ENCODE results near the gene LRRC28.
"Not testable (repeated sequence)": the region's sequence is repeated elsewhere in the genome, so short reads cannot be mapped to it uniquely, and the experiment has no call there.

LRRC28 gene

DNA sequence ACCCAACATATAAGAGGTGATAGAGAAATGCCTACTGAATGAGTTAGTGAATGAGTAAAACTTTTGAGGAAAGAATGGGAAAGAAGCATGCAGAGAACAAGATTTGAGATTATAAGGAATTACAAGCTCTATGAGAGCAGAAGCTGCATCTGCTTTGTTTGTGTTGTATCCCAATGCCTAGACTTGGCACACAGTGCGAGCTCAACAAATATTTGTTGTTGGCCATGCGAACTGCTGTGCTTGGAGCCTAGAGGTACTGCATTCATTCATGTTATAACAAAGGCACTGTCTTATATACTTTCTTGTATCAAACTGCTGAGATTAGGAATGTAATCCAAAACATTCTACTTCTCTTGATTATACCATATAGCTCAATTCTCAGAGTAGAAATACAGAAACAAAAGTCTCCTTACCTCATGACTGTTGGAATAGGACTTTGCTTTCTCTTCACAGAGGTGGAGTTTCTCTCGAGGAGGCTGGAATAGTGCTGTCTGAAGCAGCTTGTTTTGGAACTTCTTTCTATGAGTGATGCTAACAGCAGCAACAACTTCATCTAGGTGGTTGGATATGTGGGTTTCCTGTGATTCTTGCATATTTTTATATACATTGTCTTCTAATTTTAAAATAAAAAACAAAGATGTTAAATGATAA, 23.0 kb upstream of the LRRC28 start:
- H3K9ac ChIP-seq (ENCODE audit: low read depth, low read length), result no peak overlapping the region

DNA sequence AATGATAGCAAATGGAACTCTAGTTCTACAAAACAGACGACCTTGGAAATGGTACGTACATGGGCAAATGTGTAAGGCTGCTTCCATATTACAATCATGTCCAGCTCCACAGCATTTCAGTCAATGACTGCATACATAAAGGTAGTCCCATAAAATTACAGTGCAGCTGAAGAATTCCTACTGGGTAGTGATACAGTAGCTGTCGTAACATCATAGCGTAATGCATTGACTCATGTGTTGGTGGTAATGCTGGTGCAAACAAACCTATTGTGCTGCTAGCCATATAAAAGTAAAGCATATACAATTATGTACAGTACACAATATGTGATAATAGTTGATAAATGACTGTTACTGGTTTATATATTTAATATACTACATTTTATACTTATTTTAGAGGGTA, 20.4 kb upstream of the LRRC28 start:
- H3K9ac ChIP-seq (ENCODE audit: low read depth, low read length), result no peak overlapping the region
- no peak overlapping the region for H3K4me3 ChIP-seq (ENCODE audit: low read depth, low read length)
- no peaks in the 10 kb centered on the region for H3K27me3 ChIP-seq (ENCODE audit: control insufficient read depth, insufficient read depth, low read length)
- no peaks in the 10 kb centered on the region for H3K9me3 ChIP-seq (ENCODE audit: control insufficient read depth, insufficient read depth, low read length)
- peaks cover 23% of the 10 kb centered on the region for H3K36me3 ChIP-seq (ENCODE audit: control insufficient read depth, insufficient read depth, low read length)
- H3K27ac ChIP-seq (ENCODE audit: low read depth, low read length), result no peak overlapping the region
- no peaks in the 10 kb centered on the region for H3K4me1 ChIP-seq (ENCODE audit: control insufficient read depth, insufficient read depth, low read length)

More for the DNA sequence above, 23.0 kb upstream of the LRRC28 start:
- Histone ChIP-seq H3K4me1 (ENCODE audit: control insufficient read depth, insufficient read depth, low read length) (no peaks in the 10 kb centered on the region), H3K27ac (ENCODE audit: low read depth, low read length) (no peak overlapping the region), H3K36me3 (ENCODE audit: control insufficient read depth, insufficient read depth, low read length) (peaks cover 28% of the 10 kb centered on the region), H3K9me3 (ENCODE audit: control insufficient read depth, insufficient read depth, low read length) (no peaks in the 10 kb centered on the region), H3K4me3 (ENCODE audit: low read depth, low read length) (no peak overlapping the region), H3K27me3 (ENCODE audit: control insufficient read depth, insufficient read depth, low read length) (no peaks in the 10 kb centered on the region)

DNA sequence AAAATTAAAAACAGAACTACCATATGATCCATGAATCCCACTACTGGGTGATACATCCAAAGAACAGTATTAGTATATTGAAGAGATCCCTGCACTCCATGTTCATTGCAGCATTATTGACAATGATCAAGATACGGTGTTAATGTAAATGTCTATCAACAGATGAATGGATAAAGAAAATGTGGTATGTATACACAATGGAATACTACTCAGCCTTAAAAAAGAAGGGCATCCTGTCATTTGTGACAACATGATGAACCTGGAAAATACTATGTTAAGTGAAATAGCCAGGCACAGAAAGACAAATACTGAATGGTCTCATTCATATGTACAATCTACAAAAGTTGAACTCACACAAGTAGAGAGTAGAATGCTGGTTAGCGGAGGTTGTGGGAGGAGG, 18.5 kb upstream of the LRRC28 start:
- Histone ChIP-seq H3K27ac (ENCODE audit: low read depth, low read length) (no peak overlapping the region), H3K27me3 (ENCODE audit: control insufficient read depth, insufficient read depth, low read length) (no peaks in the 10 kb centered on the region)

DNA sequence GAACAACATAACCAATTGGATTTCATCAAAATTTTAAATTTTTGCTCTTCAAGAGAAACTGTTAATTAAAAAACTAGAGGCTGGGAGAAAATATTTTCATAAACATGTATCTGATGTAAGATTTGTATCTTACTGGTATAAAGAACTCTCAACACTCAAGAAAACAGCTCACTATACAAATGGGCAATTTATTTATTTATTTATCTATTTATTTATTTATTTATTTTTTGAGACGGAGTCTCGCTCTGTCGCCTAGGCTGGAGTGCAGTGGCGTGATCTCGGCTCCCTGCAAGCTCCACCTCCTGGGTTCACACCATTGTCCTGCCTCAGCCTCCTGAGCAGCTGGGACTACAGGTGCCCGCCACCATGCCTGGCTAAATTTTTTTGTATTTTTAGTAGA, 17.1 kb upstream of the LRRC28 start:
- H3K4me3 ChIP-seq (ENCODE audit: low read depth, low read length); H3K9me3 ChIP-seq (ENCODE audit: control insufficient read depth, insufficient read depth, low read length); H3K4me1 ChIP-seq (ENCODE audit: control insufficient read depth, insufficient read depth, low read length); H3K36me3 ChIP-seq (ENCODE audit: control insufficient read depth, insufficient read depth, low read length); H3K9ac ChIP-seq (ENCODE audit: low read depth, low read length); H3K27ac ChIP-seq (ENCODE audit: low read depth, low read length); H3K27me3 ChIP-seq (ENCODE audit: control insufficient read depth, insufficient read depth, low read length): not testable (repeated sequence)

More for the DNA sequence above, 18.5 kb upstream of the LRRC28 start:
- Histone ChIP-seq H3K9me3 (ENCODE audit: control insufficient read depth, insufficient read depth, low read length) (no peaks in the 10 kb centered on the region), H3K4me3 (ENCODE audit: low read depth, low read length) (no peak overlapping the region), H3K36me3 (ENCODE audit: control insufficient read depth, insufficient read depth, low read length) (peaks cover 12% of the 10 kb centered on the region), H3K9ac (ENCODE audit: low read depth, low read length) (no peak overlapping the region), H3K4me1 (ENCODE audit: control insufficient read depth, insufficient read depth, low read length) (no peaks in the 10 kb centered on the region)

DNA sequence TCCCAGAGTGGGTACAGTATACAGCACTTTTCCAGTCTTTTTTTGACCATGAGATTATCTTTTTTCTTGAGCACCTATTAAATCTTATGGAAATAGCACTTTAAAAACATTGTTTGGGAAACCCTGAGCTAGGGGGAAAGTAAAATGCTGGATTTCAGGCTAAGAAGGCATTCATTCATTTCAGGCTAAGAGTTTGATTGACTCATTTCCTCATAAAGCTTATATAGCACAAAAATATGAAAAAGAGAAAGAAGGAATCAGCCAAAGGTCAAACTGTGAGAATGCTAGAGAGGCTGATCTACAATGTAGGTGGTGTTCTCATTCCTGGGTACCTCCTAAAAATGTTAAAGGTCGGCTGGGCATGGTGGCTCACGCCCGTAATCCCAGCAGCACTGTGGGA, 12.4 kb upstream of the LRRC28 start:
- Histone ChIP-seq H3K27ac (ENCODE audit: low read depth, low read length) (no peak overlapping the region), H3K27me3 (ENCODE audit: control insufficient read depth, insufficient read depth, low read length) (no peaks in the 10 kb centered on the region), H3K36me3 (ENCODE audit: control insufficient read depth, insufficient read depth, low read length) (0 out of 2 replicates have a peak, but pooled peaks cover 3% of the 10 kb centered on the region)

DNA sequence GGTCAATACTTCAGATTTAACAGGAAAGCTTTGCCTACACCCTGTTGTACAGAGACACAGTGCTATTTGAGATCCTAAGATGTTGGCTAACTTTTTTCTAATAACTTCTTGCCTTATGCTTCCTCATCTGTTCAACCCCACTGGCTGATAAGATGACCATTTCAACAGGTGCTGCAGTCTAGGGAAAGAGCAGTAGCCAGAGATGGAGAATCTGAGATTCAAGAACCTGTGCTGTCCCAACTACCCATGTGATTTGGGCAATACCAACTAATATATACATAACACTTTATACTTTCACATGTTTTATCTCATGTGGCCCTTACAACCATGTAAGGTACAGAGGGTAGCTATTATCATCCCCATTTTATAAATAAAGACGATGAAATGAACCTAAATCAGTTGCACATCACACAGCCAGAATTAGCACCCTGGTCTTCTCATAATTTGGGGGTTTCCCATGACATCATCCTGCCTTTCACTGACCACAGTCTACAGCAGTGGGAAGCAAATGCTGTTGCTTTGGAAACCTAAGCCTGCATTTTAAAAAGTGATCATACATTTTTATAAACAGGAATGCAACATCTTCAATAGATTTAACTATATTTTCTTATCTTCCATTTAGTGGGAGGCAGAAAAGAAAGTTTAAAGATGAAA, 11.6 kb upstream of the LRRC28 start:
- no peaks in the 10 kb centered on the region for H3K27me3 ChIP-seq (ENCODE audit: control insufficient read depth, insufficient read depth, low read length)
- H3K27ac ChIP-seq (ENCODE audit: low read depth, low read length), result no peak overlapping the region
- H3K4me3 ChIP-seq (ENCODE audit: low read depth, low read length), result no peak overlapping the region
- peaks cover 5% of the 10 kb centered on the region; the same call in 1 of the 2 replicates for H3K36me3 ChIP-seq (ENCODE audit: control insufficient read depth, insufficient read depth, low read length)
- H3K9ac ChIP-seq (ENCODE audit: low read depth, low read length), result no peak overlapping the region
- H3K4me1 ChIP-seq (ENCODE audit: control insufficient read depth, insufficient read depth, low read length), result no peaks in the 10 kb centered on the region
- H3K9me3 ChIP-seq (ENCODE audit: control insufficient read depth, insufficient read depth, low read length), result no peaks in the 10 kb centered on the region

More for the DNA sequence above, 12.4 kb upstream of the LRRC28 start:
- Histone ChIP-seq H3K4me3 (ENCODE audit: low read depth, low read length) (no peak overlapping the region), H3K9ac (ENCODE audit: low read depth, low read length) (no peak overlapping the region), H3K4me1 (ENCODE audit: control insufficient read depth, insufficient read depth, low read length) (no peaks in the 10 kb centered on the region), H3K9me3 (ENCODE audit: control insufficient read depth, insufficient read depth, low read length) (no peaks in the 10 kb centered on the region)

DNA sequence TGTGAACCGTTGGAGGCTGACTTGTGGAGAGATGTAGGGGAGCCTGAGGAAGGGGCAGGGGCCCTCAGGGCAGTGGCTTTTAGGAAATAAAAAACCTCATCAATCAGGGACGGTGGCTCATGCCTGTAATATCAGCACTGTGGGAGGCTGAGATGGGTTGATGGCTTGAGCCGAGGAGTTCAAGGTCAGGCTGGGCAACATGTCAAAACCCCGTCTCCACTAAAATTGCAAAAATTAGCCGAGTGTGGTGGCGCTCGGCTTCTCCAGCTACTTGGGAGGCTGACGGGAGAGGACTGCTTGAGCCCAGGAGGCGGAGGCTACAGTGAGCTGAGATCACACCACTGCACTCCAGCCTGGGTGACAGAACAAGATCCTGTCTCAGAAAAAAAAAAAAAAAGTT, 9.5 kb upstream of the LRRC28 start:
- Histone ChIP-seq H3K4me3 (ENCODE audit: low read depth, low read length) (no peak overlapping the region), H3K9ac (ENCODE audit: low read depth, low read length) (no peak overlapping the region), H3K9me3 (ENCODE audit: control insufficient read depth, insufficient read depth, low read length) (no peaks in the 10 kb centered on the region), H3K4me1 (ENCODE audit: control insufficient read depth, insufficient read depth, low read length) (no peaks in the 10 kb centered on the region), H3K27me3 (ENCODE audit: control insufficient read depth, insufficient read depth, low read length) (no peaks in the 10 kb centered on the region), H3K27ac (ENCODE audit: low read depth, low read length) (no peak overlapping the region), H3K36me3 (ENCODE audit: control insufficient read depth, insufficient read depth, low read length) (peaks cover 8% of the 10 kb centered on the region; the same call in 1 of the 2 replicates)

DNA sequence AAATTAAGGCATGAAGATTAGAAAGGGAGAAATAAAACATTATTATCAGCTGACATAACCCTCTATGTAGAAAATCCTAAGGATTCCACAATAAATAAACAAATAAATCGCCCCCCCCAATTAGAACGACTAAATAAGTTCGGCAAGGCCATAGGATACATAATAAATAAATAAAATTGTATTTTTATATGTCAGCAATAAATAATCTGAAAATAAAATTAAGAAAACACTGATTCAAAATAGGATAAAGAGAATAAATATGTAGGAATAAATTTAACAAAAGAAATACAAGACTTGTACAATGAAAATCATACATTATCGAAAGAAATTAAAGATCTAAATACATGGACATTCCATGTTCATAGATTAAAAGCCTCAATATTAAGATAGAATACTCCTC, 7.0 kb upstream of the LRRC28 start:
- no peak overlapping the region for H3K9ac ChIP-seq (ENCODE audit: low read depth, low read length)
- no peaks in the 10 kb centered on the region for H3K9me3 ChIP-seq (ENCODE audit: control insufficient read depth, insufficient read depth, low read length)
- no peaks in the 10 kb centered on the region for H3K27me3 ChIP-seq (ENCODE audit: control insufficient read depth, insufficient read depth, low read length)
- peaks cover 8% of the 10 kb centered on the region; the same call in 1 of the 2 replicates for H3K36me3 ChIP-seq (ENCODE audit: control insufficient read depth, insufficient read depth, low read length)
- peaks cover 7% of the 10 kb centered on the region; the same call in 1 of the 2 replicates for H3K4me1 ChIP-seq (ENCODE audit: control insufficient read depth, insufficient read depth, low read length)
- no peak overlapping the region for H3K27ac ChIP-seq (ENCODE audit: low read depth, low read length)
- no peak overlapping the region for H3K4me3 ChIP-seq (ENCODE audit: low read depth, low read length)

DNA sequence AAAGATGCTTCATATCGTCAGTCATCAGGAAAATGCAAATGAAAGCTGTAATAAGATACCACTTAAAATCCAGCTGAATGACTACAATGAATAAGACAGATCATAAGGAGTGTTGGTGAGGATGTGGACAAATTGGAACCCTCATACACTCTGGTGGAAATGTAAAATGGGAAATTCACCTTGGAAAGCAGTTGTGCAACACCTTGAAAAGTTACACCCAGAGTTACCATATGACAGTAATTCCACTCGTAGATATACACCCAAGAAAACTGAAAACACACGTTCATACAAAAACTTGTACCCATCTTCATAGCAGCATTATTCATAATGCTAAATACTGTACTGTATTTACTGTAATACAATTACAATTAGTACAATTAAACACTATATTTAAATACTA, 4.2 kb upstream of the LRRC28 start:
- no peaks in the 10 kb centered on the region for H3K9me3 ChIP-seq (ENCODE audit: control insufficient read depth, insufficient read depth, low read length)
- peaks cover 7% of the 10 kb centered on the region; the same call in 1 of the 2 replicates for H3K4me1 ChIP-seq (ENCODE audit: control insufficient read depth, insufficient read depth, low read length)
- H3K27ac ChIP-seq (ENCODE audit: low read depth, low read length), result no peak overlapping the region
- H3K9ac ChIP-seq (ENCODE audit: low read depth, low read length), result no peak overlapping the region
- peaks cover 4% of the 10 kb centered on the region; the same call in 1 of the 2 replicates for H3K36me3 ChIP-seq (ENCODE audit: control insufficient read depth, insufficient read depth, low read length)
- H3K4me3 ChIP-seq (ENCODE audit: low read depth, low read length), result no peak overlapping the region
- H3K27me3 ChIP-seq (ENCODE audit: control insufficient read depth, insufficient read depth, low read length), result no peaks in the 10 kb centered on the region

DNA sequence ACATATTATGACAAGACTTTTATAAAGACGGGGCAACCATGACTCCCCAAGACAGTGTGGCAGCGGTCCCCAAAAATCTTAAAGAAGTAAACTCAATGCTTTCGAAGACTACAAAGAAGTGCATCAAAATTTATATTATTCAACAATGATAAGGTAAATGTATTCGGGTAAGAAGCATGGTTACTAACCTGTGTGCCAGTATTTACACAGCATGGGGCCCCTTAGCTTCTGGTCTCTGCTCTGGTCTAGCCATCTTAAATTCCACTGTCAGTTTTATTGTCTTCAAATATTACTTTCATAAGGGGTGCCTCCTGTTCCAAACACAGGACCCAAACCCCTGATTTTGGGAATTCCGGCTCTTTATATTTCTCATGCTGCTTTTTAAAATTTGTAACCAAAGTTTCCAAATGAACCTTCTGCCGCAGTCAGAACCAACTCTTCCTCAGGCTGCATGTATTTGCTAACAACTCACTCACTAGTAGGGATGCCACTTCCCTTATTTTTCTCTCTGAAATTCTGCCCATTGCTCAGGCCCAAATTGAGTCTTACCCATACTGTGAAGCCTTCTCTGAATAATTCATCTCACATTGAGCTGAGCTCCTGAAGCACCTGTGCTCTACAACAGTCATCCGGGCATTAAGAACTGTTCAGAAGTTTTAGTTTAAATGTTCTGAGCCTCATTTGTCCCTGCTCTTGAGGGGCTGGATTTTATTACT, 3.1 kb upstream of the LRRC28 start:
- no peak overlapping the region for H3K9ac ChIP-seq (ENCODE audit: low read depth, low read length)
- H3K4me3 ChIP-seq (ENCODE audit: low read depth, low read length), result peak overlapping the region; percentile 90
- H3K9me3 ChIP-seq (ENCODE audit: control insufficient read depth, insufficient read depth, low read length), result no peaks in the 10 kb centered on the region
- peaks cover 4% of the 10 kb centered on the region; the same call in 1 of the 2 replicates for H3K36me3 ChIP-seq (ENCODE audit: control insufficient read depth, insufficient read depth, low read length)
- H3K4me1 ChIP-seq (ENCODE audit: control insufficient read depth, insufficient read depth, low read length), result peaks cover 7% of the 10 kb centered on the region; the same call in 1 of the 2 replicates
- H3K27me3 ChIP-seq (ENCODE audit: control insufficient read depth, insufficient read depth, low read length), result no peaks in the 10 kb centered on the region
- no peak overlapping the region for H3K27ac ChIP-seq (ENCODE audit: low read depth, low read length)

Measured in HUES48 (cell line).